ENCODE data around the gene HMMR. TPM values are rescaled to one million over a fixed set of nuclear protein-coding genes. Genes with fewer than 3 reads are reported as not detected.

The HMMR gene
- total RNA-seq, 1 donor from 2014 or later = 25.9 TPM

DNA sequence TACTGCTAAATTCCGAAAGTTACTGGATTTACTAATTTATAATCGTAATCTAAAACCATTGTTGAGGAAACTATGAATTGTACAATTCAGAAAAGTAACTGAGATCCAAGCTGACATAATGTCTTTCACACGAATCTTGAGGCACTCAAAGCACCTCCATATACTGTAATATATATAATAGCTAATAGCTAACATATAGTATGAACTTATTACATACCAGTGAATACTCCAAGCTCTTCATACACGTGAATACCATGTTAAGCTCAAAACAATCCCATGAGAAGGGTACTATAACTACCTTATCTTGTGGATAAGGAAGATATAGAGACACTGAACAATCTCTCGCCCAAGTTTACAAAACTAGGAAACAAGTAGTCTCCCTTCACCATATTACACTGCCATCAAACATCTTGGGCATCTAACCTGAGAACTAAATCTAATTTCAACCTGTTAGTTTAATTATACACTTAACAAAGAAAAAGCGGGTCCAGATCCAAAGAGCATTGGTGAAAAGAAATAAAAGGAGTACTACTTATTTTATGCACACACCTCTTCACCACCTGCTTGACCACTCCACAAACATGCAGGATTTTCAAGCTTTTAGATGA is 1.6 kb upstream of the HMMR start:
- peaks cover 29% of the 10 kb centered on the region for H3K4me1 Mint-ChIP-seq (ENCODE audit: unreplicated experiment)
- no peak for TF ChIP-seq CTCF (conservative IDR thresholded peaks at IDR 0.05)
- H3K36me3 Mint-ChIP-seq = peaks cover 24% of the 10 kb centered on the region
- no peaks in the 10 kb centered on the region for H3K9me3 Mint-ChIP-seq
- H3K27ac Mint-ChIP-seq = peak overlapping the region; percentile 100
- H3K27me3 Mint-ChIP-seq = no peaks in the 10 kb centered on the region
- H3K4me3 Mint-ChIP-seq = peak overlapping the region; percentile 95
- no peak for DNase-seq (ENCODE audit: extremely low spot score, unreplicated experiment)

GRCh38 chr5:163459462-163459818 is 992 bp upstream of the HMMR start:
- no peak for TF ChIP-seq CTCF (conservative IDR thresholded peaks at IDR 0.05)
- peak overlapping the region; percentile 95 for H3K4me3 Mint-ChIP-seq
- H3K36me3 Mint-ChIP-seq = peaks cover 23% of the 10 kb centered on the region
- H3K9me3 Mint-ChIP-seq = no peaks in the 10 kb centered on the region
- no peak for DNase-seq (ENCODE audit: extremely low spot score, unreplicated experiment)
- H3K27ac Mint-ChIP-seq = peak overlapping the region; percentile 100
- peaks cover 29% of the 10 kb centered on the region for H3K4me1 Mint-ChIP-seq (ENCODE audit: unreplicated experiment)
- H3K27me3 Mint-ChIP-seq = no peaks in the 10 kb centered on the region

DNA sequence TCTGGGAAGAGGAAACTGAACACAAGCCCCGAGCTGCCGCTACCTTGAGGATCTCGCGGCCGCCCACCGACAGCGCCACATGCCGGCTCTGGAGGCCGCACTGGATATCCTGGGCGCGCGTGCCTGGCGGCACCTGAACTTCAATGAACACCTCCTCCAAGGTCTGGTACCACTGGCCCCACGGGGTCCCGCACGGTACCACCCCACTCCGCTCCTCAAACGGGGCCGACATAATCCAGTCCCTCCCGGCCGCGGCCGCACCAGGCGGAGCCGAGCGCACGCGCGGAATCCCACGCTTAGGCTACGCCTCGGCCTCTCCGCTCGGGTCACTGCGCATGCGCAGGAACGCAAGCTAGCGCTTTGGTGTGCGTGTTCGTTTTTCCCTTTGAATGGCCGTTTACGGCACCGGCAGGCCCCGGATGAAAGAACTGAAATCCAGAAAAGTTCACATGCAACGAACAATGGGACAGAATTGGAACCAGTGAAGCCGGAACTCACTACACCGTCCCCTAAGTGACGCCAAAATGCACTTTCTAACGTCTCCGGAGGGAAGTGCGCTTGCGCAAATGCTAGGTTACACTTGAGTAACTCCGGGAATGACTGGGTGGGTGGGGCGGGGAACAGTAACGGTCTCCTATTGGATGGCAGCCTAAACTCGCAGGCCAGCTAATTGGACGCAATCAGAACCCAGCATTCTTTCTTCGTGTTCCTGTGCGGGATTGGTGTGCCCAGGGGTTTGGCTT is 442 bp upstream of the HMMR start, which contains the start of gene NUDCD2:
TSS of gene NUDCD2 (minus strand) at position 284 of the 743 bp plus-strand sequence. CDS start at position 232, 52 bp downstream.
- Mint-ChIP-seq H3K27me3 (no peaks in the 10 kb centered on the region), H3K27ac (peak within 1 kb of the TSS; percentile 100), H3K36me3 (peaks cover 21% of the 10 kb centered on the region), H3K4me1 (ENCODE audit: unreplicated experiment) (peaks cover 26% of the 10 kb centered on the region), H3K9me3 (no peaks in the 10 kb centered on the region), H3K4me3 (peak within 1 kb of the TSS; percentile 95)
- TF ChIP-seq CTCF (conservative IDR thresholded peaks at IDR 0.05) = peak; percentile 48
- peak; percentile 96 for DNase-seq (ENCODE audit: extremely low spot score, unreplicated experiment)

GRCh38 chr5:163463063-163463435 is 2.6 kb downstream of the HMMR start:
- Mint-ChIP-seq H3K36me3 (peaks cover 8% of the 10 kb centered on the region), H3K27ac (no peak overlapping the region), H3K4me3 (no peak overlapping the region), H3K27me3 (no peaks in the 10 kb centered on the region), H3K4me1 (ENCODE audit: unreplicated experiment) (peaks cover 9% of the 10 kb centered on the region), H3K9me3 (no peaks in the 10 kb centered on the region)
- no peak for TF ChIP-seq CTCF (conservative IDR thresholded peaks at IDR 0.05)
- no peak for DNase-seq (ENCODE audit: extremely low spot score, unreplicated experiment)

DNA sequence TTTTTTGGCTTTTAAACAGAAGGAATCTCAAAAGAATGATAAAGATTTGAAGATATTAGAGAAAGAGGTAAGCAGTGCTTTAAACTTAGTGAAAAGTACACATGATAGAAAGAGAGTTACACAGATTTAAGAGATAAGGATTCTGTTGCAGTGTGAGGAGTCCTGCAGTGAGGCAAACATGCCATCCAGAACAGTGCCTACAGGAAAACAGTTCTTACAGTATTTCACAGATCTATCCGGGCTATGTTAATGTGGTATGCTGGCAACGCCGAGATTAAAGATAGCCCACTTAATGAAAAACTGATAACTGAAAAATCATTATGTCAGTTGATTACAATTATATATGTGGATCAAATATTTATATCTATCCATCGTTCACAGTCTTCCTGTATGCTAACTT is 7.2 kb downstream of the HMMR start:
- H3K9me3 Mint-ChIP-seq = no peaks in the 10 kb centered on the region
- TF ChIP-seq CTCF (conservative IDR thresholded peaks at IDR 0.05) = no peak
- H3K4me1 Mint-ChIP-seq (ENCODE audit: unreplicated experiment) = no peaks in the 10 kb centered on the region
- peaks cover 18% of the 10 kb centered on the region for H3K36me3 Mint-ChIP-seq
- no peak overlapping the region for H3K27ac Mint-ChIP-seq
- no peaks in the 10 kb centered on the region for H3K27me3 Mint-ChIP-seq
- no peak overlapping the region for H3K4me3 Mint-ChIP-seq
- no peak for DNase-seq (ENCODE audit: extremely low spot score, unreplicated experiment)
